ENCODE measurements around the gene IQSEC3.

Gene IQSEC3

DNA sequence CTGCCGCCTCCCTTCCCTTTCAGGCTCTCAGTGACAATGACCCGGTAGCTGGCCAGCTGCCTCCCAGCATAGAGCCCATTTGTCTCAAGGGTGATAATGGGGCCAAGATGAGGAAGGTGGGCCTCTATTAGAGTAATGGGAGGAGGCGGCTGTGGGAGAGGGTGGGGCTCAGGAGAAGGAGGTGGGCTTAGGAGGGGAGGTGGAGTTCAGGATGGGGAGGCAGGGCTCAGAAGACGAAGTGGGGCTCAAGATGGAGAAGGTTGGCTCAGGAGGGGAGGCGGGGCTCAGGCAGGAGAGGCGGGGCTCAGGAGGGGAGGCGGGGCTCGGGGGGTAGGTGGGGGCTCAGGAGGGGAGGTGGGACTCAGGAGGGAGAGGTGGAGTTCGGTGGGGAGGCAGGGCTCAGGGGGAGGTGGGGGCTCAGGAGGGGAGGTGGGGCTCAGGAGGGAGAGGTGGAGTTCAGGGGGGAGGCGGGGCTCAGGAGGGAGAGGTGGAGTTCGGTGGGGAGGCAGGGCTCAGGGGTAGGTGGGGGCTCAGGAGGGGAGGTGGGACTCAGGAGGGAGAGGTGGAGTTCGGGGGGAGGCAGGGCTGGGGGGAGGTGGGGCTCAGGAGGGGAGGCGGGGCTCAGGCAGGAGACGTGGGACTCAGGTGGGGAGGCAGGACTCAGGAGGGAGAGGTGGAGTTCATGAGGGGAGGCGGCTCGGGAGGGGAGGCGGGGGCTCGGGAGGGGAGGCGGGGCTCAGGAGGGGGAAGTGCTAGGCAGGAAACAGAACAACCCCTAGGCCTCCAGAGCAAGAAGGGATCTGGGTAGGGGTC is 36.8 kb downstream of the IQSEC3 start (continued):
- TF ChIP-seq ZNF626 (tag by site-specific recombination; IDR thresholded peaks at IDR 0.05) (no peak), WT1 (tag by site-specific recombination; IDR thresholded peaks at IDR 0.05) (no peak), ZFHX2 (tag by site-specific recombination; conservative IDR thresholded peaks at IDR 0.05) (no peak), ZNF658 (tag by site-specific recombination; IDR thresholded peaks at IDR 0.05) (no peak), ZNF624 (tag by site-specific recombination; IDR thresholded peaks at IDR 0.05) (no peak), TSHZ1 (tag by site-specific recombination; IDR thresholded peaks at IDR 0.05; ENCODE audit: borderline replicate concordance) (no peak), ZBTB8A (tag by site-specific recombination; IDR thresholded peaks at IDR 0.05) (no peak), ZNF776 (tag by site-specific recombination; IDR thresholded peaks at IDR 0.05; ENCODE audit: borderline replicate concordance) (no peak), SP7 (tag by site-specific recombination; IDR thresholded peaks at IDR 0.05) (peak; percentile 78), SP3 (tag by site-specific recombination; IDR thresholded peaks at IDR 0.05) (peak; percentile 64), ZNF792 (tag by site-specific recombination; IDR thresholded peaks at IDR 0.05) (no peak), ZBTB7A (tag by site-specific recombination; IDR thresholded peaks at IDR 0.05; ENCODE audit: low read depth) (no peak), ZNF292 (tag by site-specific recombination; IDR thresholded peaks at IDR 0.05; ENCODE audit: borderline replicate concordance, low read depth) (no peak), ZNF140 (tag by site-specific recombination; IDR thresholded peaks at IDR 0.05) (no peak), ZEB2 (tag by site-specific recombination; IDR thresholded peaks at IDR 0.05) (no peak)
- TF ChIP-seq, protein P1, sequence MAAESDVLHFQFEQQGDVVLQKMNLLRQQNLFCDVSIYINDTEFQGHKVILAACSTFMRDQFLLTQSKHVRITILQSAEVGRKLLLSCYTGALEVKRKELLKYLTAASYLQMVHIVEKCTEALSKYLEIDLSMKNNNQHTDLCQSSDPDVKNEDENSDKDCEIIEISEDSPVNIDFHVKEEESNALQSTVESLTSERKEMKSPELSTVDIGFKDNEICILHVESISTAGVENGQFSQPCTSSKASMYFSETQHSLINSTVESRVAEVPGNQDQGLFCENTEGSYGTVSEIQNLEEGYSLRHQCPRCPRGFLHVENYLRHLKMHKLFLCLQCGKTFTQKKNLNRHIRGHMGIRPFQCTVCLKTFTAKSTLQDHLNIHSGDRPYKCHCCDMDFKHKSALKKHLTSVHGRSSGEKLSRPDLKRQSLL (tag by site-specific recombination; IDR thresholded peaks at IDR 0.05): peak; percentile 49; the same call in 1 of the 2 replicates

GRCh38 chr12:104551-105081 is 38.0 kb downstream of the IQSEC3 start:
- POLR2A ChIA-PET: no interaction called here
- CTCF ChIA-PET: no interaction called here
- Histone ChIP-seq H3K27ac (ENCODE audit: extremely low read depth, low read depth, low read length) (no peak overlapping the region), H3K4me1 (ENCODE audit: control insufficient read depth, insufficient read depth, low read length) (no peaks in the 10 kb centered on the region; the same call in 1 of the 2 replicates), H3K9me3 (ENCODE audit: control insufficient read depth, insufficient read depth, low read depth, low read length) (no peaks in the 10 kb centered on the region), H3K4me3 (ENCODE audit: low read depth, low read length) (no peak overlapping the region), H3K36me3 (ENCODE audit: control insufficient read depth in 2 of 2, insufficient read depth in 1 of 2, low read length in 2 of 2) (no peaks in the 10 kb centered on the region)
- TF ChIP-seq ZNF24 (tag by site-specific recombination; IDR thresholded peaks at IDR 0.05): peak; percentile 94
- TF ChIP-seq ZNF791 (tag by site-specific recombination; IDR thresholded peaks at IDR 0.05): no peak
- peak; percentile 60 for TF ChIP-seq ZBTB11 (tag by site-specific recombination; conservative IDR thresholded peaks at IDR 0.05; ENCODE audit: low read depth)
- no peak for TF ChIP-seq BCL6B (tag by site-specific recombination; IDR thresholded peaks at IDR 0.05)
- no peak; the same call in 1 of the 2 replicates for TF ChIP-seq GLI4 (tag by site-specific recombination; IDR thresholded peaks at IDR 0.05)
- TF ChIP-seq ZSCAN18 (tag by site-specific recombination; IDR thresholded peaks at IDR 0.05): no peak
- no peak for TF ChIP-seq ZNF768 (tag by site-specific recombination; IDR thresholded peaks at IDR 0.05)
- no peak for TF ChIP-seq ZNF146 (tag by site-specific recombination; IDR thresholded peaks at IDR 0.05)
- no peak for TF ChIP-seq ZNF510 (tag by site-specific recombination; IDR thresholded peaks at IDR 0.05; ENCODE audit: insufficient replicate concordance)
- TF ChIP-seq GLIS1 (tag by site-specific recombination; IDR thresholded peaks at IDR 0.05): peak; percentile 89
